Measurements from ENCODE around the gene TPRA1. TPM values are rescaled to one million over a fixed set of nuclear protein-coding genes. Genes with fewer than 3 reads are reported as not detected.
A peak's percentile ranks its signal among the peaks of the same experiment; 100 is the strongest.
"Not testable (repeated sequence)": the region's sequence is repeated elsewhere in the genome, so short reads cannot be mapped to it uniquely, and the experiment has no call there.

Gene TPRA1
- total RNA-seq, 1 donor from 2014 or later = 41.6 TPM

DNA sequence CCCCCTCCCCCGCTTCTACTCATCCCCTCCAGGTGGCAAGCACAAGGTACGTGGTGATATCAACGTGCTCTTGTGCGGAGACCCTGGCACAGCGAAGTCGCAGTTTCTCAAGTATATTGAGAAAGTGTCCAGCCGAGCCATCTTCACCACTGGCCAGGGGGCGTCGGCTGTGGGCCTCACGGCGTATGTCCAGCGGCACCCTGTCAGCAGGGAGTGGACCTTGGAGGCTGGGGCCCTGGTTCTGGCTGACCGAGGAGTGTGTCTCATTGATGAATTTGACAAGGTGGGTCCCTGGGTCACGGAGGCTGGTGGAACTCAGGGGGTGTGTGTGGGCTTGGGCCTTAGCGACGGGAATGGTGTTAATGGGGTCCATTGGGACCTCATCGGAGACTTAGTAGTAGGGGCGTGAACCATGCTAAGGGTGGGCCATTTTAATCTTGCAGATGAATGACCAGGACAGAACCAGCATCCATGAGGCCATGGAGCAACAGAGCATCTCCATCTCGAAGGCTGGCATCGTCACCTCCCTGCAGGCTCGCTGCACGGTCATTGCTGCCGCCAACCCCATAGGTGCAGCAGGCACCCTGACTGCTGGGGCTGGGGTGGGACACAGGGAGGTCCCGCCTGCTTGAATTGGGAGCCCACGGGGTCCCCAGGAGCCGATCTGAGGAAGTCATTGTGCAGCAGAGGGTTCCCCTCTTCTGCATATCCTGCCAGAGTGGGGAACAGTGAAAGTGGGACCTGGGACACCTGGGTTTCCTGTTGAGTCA is 26.5 kb upstream of the TPRA1 start:
- no peak for DNase-seq (ENCODE audit: low read depth)

DNA sequence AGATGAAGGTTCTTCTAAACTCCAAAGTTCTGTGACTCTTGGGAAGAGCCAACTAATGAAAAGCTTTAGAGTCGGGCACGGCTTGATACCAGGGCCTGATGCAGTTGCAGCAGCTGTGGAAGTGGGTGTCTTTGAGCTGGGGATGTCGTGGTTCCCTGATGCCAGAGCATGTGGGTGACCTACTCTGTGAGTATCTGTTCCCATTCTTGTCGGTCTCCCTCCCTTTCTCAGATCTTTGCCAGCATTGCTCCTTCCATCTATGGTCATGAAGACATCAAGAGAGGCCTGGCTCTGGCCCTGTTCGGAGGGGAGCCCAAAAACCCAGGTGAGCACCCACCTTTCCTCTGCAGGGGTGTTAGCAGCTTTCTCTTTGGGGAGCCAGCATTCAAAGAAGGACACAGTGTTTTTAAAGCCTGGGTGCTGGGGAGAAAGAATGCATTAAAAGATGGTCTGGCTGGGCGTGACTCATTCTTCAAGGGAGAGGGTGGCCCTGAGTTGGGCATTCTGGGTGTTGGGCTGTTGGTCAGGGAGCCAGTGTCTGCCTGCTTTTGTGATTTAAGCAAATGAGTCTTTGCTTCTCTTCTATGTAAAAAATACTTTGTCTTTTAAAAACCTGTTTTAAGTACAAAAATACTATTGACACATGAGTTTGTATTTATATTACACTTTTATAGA is 25.2 kb upstream of the TPRA1 start:
- no peak for DNase-seq (ENCODE audit: low read depth)

DNA sequence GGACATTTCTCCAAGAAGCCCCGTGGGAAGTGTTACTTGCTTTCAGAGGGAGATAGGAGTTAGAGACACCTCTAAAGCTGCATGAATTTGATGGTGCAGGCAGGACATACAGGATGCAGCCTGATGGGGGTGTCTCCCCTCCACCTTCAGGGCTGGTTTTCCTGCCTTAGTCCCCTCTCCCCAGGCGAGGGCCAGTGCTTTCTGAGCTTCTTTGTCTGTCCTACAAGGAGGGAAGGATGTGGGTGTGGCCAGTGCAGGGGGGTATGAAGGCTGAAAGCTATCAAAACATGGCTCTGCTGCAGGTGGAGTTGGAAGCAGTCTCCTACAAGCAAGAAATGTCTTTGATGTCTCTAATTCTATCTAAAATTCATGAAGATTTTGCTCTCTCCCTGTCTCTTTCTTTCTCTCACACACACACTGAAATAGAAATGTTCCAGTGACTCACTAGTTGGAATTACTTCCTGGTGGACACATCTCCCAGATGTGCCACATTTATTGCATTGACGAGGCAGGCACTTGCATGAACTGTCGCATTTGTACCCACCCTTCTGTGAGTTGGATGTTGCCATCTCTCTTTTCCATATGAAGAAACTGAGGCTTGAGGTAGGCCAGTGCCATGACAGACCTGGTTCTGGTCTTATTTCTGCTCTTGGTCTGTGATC is 24.5 kb upstream of the TPRA1 start:
- no peak for DNase-seq (ENCODE audit: low read depth)

DNA sequence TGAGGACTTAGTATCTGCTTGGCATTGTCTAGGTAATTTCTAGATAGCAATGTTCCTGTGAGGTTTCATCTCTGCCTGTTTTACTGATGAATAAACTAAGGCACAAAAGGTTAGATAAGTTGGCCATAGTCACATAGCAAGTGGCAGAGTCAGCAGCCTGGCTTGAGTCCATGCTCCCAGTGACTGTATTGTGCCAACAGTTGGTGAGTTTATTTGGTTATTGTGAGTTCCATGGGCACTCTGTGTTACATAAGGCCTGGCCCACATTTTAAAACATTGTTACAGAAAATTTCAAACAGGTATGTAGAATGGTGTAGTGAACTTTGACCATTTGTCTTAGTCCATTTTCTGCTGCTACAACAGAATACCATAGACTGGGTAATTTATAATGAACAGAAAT is 22.9 kb upstream of the TPRA1 start:
- peak; percentile 55 for DNase-seq (ENCODE audit: low read depth)

DNA sequence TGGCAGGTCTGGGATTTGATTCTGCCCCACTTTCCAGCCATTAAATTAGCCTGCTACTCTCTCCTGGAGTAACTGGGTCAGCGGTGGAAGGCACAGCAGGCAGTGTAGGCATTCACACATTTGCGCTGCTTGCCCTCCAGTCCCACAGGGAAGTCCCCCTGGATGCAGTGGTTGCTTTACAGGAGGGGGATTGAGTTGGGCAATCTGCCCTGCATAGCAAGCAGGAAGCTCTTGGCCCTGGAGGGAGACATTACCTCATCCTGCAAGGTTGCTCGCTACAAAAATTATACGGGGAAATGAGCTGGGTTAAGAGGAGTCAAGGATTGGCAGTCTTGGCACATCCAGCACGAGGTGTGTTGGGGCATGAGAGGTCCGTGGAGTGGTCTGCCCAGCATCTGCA is 22.4 kb upstream of the TPRA1 start:
- no peak for DNase-seq (ENCODE audit: low read depth)

DNA sequence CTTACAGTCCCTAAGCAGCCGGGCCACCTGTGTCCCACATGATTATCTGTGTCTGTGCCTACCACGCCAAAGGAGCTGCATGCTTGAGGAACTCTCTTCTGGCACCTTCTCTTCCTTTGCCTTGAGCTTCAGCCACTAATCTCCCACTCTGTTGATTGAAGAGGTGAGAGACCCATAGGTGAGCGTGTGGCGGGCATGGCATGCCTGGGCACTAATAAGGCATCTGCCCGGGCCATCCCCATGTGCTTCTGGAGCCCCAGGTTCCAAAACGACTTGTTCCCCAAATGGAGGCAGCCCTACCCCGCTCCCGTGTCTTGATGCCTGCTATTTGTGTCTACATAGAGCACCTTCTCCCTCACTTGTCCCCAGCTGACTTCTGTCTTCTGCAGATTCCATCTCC is 20.7 kb upstream of the TPRA1 start:
- DNase-seq (ENCODE audit: low read depth) = no peak

DNA sequence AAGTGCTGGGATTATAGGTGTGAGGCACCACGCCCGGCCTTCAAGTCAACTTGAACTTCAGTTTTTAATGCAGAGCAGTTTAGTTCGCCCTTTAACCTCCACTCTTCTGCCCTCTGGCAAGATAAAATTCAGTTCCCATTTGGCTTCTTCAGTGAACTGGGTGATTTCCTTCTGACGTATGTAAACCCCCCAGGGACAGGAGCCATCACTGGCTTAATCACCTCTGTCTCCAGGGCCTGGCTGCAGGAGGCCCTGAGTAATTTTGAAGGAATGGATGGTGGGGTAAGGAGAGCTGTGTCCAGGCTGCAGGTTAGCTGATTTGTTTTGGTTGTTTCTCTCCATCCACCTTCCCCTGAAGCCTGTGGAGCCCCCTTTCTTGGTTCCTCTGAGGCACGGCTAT is 19.6 kb upstream of the TPRA1 start:
- DNase-seq (ENCODE audit: low read depth) = no peak

DNA sequence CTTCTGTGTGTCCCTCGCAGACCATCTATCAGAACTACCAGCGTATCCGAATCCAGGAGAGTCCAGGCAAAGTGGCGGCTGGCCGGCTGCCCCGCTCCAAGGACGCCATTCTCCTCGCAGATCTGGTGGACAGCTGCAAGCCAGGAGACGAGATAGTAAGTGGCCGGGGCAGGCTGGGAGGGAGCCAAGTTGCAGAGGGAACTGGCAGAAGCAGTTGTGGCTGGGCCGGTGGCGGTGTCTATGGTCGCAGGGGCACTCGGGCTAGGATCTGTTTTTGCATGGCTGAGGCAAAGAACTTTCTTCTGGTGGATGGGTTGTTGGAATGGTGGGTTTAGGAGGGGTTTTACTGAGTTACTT is 17.8 kb upstream of the TPRA1 start:
- peak; percentile 27 for DNase-seq (ENCODE audit: low read depth)

DNA sequence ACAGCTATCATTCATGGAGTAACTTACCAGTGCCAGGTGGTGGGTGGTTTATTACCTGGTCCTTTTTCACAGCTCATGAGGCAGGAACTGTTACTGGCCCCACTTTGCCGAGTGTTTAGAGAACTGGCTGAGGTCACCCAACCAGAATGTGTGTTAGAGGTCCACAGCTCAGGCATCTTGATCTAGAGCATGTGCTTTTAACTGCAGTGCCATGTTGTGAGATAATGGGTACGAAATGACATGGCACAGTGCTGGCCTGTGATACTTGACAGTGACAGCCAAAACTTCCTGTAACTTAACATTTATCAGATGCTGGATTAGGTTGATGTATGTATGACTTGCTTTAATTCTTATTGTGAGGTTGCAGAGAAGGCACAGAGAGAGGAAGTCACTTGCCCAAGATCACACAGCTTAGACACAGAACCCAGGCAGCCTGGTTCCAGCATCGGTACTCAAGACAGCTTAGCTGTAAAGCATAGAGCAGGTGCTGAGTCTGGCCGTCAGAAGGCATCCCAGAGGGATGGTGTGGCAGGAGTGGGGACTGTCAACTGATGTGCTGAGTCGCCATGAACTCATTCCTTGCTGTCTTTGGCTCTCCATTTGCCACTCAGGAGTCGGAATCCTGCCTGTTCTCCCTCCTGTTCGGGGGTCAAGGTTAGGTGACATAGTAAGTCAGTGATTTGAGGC is 17.3 kb upstream of the TPRA1 start:
- peak; percentile 41 for DNase-seq (ENCODE audit: low read depth)

DNA sequence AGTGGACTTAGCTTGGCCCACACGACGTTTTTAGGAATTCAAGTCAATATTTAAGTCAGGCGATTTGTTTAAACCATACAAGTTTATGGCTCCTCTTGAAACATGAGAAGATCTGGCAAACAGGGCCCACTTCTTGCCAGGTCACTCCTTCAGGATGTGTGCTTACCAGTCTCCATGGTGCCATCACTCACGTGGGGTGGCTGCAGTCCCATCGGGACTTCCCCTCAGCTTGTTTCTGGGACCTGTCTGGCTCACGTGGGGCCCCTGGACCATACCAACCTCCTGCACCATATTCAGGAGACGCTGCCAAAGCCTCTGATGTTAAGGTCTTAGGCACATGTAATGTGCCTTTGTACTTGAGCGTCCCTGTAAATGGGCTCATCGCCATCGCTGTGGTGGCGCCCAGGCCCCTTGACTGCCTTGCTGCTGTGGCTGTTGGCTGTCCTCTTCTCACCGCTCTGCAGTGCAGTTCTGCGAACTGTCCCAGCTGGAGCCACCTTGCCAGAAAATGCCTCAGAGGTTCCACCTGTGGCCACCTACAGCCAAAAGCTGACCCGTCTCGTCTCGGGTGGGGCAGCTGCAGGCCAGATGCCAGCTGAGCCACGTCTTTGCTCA is 16.6 kb upstream of the TPRA1 start:
- no peak for DNase-seq (ENCODE audit: low read depth)

DNA sequence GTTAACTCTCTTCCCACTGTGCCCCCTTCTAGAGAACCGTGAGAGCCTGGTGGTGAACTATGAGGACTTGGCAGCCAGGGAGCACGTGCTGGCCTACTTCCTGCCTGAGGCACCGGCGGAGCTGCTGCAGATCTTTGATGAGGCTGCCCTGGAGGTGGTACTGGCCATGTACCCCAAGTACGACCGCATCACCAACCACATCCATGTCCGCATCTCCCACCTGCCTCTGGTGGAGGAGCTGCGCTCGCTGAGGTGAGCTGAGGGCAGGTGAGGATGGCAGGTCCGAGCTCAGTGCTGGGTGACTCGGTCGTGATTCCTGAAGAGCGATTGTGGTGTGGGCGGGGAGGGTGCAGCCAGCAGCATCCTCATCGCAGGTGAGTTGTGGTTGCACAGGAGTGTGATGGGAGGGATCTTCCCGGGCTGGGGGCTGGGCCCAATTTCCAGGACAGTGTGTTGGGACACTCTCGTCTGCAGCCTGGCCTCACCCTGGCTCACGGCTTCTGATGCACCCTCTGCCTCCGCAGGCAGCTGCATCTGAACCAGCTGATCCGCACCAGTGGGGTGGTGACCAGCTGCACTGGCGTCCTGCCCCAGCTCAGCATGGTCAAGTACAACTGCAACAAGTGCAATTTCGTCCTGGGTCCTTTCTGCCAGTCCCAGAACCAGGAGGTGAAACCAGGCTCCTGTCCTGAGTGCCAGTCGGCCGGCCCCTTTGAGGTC is 15.7 kb upstream of the TPRA1 start:
- peak; percentile 35 for DNase-seq (ENCODE audit: low read depth)

DNA sequence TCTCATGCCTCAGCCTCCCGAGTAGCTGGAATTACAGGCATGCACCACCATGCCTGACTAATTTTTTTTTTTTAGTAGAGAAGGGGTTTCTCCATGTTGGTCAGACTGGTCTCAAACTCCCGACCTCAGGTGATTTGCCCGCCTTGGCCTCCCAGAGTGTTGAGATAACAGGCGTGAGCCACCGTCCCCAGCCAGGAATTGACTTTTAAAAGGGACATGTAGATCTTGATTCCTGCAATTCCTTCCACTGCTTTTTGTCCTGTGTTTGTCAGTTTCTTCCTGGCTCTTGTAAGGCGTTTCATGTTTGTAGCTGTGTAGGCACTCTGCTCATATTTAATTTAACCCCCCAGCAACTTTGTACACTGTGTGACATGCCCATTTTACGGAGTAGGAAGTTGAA is 15.0 kb upstream of the TPRA1 start:
- DNase-seq (ENCODE audit: low read depth) = not testable (repeated sequence)

DNA sequence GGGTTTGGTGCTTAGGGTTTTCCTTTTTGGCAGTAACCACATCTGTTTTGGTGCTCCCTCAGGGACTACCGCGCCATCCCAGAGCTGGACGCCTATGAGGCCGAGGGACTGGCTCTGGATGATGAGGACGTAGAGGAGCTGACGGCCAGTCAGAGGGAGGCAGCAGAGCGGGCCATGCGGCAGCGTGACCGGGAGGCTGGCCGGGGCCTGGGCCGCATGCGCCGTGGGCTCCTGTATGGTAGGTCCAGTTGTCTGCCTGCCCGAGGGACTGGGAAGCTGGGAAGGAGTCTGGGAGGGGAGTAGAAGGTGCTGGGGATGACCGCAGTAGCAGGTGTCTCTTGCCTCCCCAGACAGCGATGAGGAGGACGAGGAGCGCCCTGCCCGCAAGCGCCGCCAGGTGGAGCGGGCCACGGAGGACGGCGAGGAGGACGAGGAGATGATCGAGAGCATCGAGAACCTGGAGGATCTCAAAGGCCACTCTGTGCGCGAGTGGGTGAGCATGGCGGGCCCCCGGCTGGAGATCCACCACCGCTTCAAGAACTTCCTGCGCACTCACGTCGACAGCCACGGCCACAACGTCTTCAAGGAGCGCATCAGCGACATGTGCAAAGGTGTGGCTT is 14.1 kb upstream of the TPRA1 start:
- DNase-seq (ENCODE audit: low read depth) = no peak

DNA sequence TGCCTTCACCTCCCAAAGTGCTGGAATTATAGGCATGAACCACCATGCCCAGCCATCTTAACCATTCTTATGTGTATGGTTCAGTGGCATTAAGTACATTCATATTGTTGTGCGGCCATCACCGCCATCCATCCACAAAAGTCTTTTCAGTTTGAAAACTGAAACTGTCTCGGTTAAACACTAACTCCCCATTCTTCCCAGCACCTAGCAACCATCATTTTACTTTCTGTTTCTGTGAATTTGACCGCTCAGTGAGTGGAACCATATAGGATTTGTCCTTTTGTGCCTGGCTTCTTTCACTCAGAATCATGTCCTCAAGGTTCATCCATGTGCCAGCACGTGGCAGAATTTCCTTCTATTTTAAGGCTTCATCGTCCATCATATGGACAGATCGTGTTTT is 13.5 kb upstream of the TPRA1 start:
- DNase-seq (ENCODE audit: low read depth) = no peak

DNA sequence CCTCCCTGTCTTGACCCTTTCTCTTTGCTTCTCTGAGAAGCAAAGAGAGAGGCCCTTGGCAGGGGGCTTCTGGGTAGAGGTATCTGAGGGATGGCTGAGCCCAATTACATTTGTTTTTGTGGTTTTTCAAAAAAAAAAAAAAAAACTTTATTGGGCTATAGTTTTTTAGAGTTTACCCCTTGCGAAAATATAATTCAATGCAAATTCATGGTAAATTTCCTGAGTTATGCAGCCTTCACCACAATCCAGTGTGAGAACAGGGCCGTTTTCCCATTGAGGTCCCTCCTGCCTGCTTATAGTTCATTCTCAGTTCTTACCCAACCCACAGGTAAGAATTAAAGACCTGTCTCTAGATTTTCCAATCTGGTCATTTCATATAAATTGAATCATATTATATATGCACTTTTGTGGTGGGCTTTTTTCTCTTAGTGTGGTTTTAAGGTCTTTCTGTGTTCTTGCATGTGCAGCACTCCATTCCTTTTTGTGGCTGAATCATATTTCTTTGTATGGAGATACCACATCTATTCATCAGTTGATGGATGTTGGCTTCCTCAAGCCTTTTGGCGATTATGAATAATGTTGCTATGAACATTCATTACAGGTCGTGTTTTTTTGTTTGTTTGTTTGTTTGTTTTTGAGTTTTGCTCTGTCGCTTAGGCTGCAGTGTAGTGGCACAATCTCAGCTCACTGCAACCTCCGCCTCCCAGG is 10.4 kb upstream of the TPRA1 start:
- no peak for DNase-seq (ENCODE audit: low read depth)

DNA sequence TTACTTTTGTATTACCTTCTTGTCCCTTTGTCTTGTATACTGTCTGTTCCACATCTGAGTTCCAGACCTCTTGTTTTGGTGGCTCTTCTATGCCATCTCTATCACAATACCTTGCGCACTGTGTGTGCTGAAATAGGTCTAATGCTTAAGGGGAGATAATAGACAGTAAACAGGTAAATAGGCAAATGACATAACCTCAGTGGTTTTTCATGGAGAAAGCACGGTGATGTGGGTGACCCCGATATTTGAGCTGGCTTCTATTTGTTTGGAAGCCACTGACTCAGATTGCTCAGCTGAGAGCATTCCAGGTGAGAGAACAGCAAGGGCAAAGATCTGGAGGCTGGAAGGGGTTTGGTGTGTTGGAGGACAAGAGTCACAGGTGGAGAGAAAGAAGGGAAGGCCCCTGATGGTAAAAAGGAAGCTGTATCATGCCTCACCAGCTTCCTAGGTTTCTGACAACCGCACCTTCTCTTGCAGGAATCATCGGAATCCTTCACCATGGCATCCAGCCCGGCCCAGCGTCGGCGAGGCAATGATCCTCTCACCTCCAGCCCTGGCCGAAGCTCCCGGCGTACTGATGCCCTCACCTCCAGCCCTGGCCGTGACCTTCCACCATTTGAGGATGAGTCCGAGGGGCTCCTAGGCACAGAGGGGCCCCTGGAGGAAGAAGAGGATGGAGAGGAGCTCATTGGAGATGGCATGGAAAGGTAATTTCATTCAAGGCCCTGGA is 8.5 kb upstream of the TPRA1 start:
- no peak for DNase-seq (ENCODE audit: low read depth)

DNA sequence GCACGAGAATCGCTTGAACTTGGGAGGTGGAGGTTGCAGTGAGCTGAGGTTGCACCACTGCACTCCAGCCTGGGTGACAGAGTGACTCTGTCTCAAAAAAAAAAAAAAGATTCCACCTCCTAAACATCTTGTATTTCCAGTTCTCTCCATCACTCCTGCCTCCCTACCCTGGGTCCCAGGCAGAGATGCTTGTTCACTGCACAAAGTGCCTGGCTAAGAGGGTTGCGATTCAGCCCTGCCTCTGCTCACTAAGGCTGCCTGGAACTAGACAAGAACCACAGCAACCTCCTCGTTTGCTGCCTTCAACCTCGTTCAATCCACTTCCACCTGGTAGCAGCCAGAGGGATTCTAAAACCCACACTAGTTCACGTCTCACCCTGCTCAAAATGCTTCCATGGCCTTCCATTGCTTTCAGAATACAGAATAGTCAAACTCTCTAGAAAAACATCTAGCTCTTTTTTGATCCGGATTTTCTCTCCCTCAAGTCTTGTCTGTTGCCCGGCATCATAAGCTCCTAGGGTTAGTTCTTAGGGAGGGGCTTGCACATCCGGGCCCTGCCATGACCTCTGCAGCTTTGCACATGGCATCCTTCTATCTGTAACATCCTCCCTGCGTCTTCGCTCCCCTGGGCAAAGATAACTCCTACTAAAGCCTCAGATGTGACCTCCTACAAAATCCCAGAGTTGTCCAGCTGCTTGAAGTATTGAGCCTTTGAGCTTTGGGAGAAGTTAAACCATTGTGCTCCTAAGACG is 6.7 kb upstream of the TPRA1 start:
- DNase-seq (ENCODE audit: low read depth) = no peak

DNA sequence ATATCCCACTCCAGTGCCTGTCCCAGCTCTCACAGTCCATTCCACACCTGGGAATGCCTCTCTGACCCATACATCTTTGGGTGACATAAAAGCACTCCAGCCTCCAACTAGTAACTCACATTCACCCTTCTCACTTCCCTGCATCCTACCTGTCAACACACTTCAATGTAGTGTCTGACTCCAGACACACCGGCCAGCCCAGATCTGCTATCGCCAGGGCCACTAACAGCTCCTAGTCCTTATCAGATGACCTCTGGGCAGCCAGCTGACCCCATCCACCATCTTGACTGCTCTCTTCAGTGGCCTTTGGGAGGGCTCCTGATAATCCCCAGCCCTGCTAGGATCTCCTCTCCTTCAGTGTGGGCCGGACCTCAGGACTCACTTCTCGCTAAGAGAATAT is 4.8 kb upstream of the TPRA1 start:
- no peak for DNase-seq (ENCODE audit: low read depth)

Data from myocyte (in vitro differentiated cells).